ENCODE measurements around the gene AKNA. TPM values are rescaled to one million over a fixed set of nuclear protein-coding genes. Genes with fewer than 3 reads are reported as not detected.

Gene AKNA
- total RNA-seq, 4 donors from 2014 or later = 12.5 to 18.5 (median 17.3) TPM

DNA sequence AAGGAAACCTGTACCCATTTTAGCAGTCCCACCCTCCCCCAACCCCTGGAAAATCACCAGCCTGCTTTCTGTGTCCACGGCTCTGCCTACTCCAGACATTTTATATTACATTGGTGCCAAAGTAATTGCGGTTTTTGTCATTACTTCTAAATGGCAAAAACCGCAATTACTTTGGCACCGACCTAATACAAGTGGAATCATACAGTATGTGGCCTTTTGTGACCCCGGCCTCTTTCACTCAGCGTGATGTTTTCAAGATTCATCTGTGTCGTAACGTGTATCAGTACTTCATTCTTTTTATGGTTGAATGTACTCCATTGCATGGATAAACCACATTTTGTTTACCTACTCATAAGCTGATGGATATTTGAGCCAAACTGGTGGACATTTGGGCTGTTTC is 74.6 kb downstream of the AKNA start:
- Histone ChIP-seq H3K4me1 (no peaks in the 10 kb centered on the region), H3K4me3 (no peak overlapping the region), H3K27me3 (no peaks in the 10 kb centered on the region), H3K27ac (replicated peaks in 1 of 4) (no peak overlapping the region), H3K9me3 (no peaks in the 10 kb centered on the region), H3K36me3 (peaks cover 0 to 6% (median 2%) of the 10 kb centered on the region in 4 donors)
- intact Hi-C loops (cut with DNase I) = no loop called here
- WGBS = 90% methylated on average over 8 of the region's 8 CpGs
- DNase-seq (ENCODE audit: extremely low spot score) = no peak
- TF ChIP-seq POLR2A (IDR thresholded peaks at IDR 0.05; ENCODE audit: low read depth) (no peak), EP300 (IDR thresholded peaks at IDR 0.05) (no peak), POLR2AphosphoS5 (IDR thresholded peaks at IDR 0.05) (no peak)
- TF ChIP-seq, protein P1, sequence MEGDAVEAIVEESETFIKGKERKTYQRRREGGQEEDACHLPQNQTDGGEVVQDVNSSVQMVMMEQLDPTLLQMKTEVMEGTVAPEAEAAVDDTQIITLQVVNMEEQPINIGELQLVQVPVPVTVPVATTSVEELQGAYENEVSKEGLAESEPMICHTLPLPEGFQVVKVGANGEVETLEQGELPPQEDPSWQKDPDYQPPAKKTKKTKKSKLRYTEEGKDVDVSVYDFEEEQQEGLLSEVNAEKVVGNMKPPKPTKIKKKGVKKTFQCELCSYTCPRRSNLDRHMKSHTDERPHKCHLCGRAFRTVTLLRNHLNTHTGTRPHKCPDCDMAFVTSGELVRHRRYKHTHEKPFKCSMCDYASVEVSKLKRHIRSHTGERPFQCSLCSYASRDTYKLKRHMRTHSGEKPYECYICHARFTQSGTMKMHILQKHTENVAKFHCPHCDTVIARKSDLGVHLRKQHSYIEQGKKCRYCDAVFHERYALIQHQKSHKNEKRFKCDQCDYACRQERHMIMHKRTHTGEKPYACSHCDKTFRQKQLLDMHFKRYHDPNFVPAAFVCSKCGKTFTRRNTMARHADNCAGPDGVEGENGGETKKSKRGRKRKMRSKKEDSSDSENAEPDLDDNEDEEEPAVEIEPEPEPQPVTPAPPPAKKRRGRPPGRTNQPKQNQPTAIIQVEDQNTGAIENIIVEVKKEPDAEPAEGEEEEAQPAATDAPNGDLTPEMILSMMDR (IDR thresholded peaks at IDR 0.05) = no peak

DNA sequence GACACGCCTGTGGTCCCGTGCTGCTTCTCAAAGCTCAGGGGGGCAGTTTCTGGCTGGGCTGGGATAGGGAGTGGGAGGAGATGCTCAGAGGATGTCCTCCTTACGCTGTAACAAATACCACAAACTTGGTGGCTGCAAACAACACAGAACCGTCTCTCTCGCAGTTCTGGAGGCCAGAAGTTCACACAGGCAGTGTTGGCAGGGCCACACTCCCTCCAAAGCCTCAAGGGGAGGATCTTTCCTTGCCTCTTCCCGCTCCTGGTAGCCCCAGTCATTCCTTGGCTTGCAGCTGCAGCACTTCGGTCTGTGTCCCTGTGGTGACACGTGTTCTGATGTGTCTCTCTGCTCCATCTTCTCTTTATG is 75.3 kb downstream of the AKNA start:
- no peak for DNase-seq (ENCODE audit: extremely low spot score)
- intact Hi-C loops (cut with DNase I) = no loop called here
- H3K9me3 ChIP-seq = no peaks in the 10 kb centered on the region
- H3K27ac ChIP-seq (replicated peaks in 1 of 4) = no peak overlapping the region
- no peak overlapping the region for H3K4me3 ChIP-seq
- TF ChIP-seq POLR2A (IDR thresholded peaks at IDR 0.05; ENCODE audit: low read depth) (no peak), POLR2AphosphoS5 (IDR thresholded peaks at IDR 0.05) (no peak), EP300 (IDR thresholded peaks at IDR 0.05) (no peak)
- TF ChIP-seq, protein P1 (IDR thresholded peaks at IDR 0.05) = no peak
- 77% methylated on average over 8 of the region's 8 CpGs for WGBS
- no peaks in the 10 kb centered on the region for H3K4me1 ChIP-seq
- H3K36me3 ChIP-seq = peaks cover 0 to 11% (median 3%) of the 10 kb centered on the region in 4 donors
- no peaks in the 10 kb centered on the region for H3K27me3 ChIP-seq

DNA sequence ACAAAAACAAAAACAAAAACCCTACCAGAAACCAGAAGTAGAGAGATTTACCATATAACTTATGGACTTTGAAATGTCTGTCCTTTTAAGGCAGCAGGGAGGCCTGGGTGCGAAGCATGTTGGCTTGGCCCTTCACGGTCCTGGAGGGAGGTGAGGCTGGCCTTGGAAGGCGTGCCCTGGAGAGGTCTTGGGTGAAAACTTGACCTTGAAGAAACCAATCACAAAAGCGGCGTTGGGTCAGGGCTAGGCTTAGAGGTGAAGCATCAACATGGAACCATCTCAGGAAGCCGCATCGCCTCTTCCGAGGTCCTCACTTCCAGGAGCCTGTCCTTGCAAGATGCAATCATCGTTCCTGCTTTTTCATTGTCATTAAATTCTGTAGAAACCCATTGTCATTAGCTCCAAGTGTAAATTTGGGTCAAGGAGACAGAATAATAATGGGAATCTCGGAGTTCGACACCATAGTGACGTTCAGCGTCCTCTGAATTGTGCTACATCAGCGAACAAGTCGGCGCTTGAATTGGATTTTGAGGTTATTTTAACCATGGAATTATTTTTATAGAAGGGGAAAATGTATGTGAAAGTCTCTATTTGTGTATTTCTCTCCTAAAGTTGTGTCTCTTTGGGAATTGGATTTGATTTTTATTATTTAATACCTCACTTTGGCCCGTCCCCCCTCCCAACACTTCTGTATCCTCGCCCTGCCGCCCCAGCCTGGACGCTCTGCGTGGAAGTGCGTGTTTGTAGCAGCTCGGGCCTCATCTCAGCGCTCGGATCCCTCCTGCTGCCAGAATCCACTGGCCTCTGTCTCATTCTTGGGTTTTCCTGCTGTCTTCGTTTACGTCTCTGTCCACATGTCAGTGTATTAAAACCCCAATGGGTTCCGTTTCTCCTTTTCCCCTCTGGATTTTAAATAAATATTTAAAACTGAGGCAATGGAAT is 75.9 kb downstream of the AKNA start:
- Histone ChIP-seq H3K4me3 (no peak overlapping the region), H3K36me3 (peaks cover 0 to 17% (median 3%) of the 10 kb centered on the region in 4 donors), H3K27ac (replicated peaks in 1 of 4) (no peak overlapping the region), H3K27me3 (no peaks in the 10 kb centered on the region), H3K4me1 (no peaks in the 10 kb centered on the region), H3K9me3 (no peaks in the 10 kb centered on the region)
- peak; percentile 77 for DNase-seq (ENCODE audit: extremely low spot score)
- intact Hi-C loops (cut with DNase I) = no loop called here
- 88% methylated on average over 28 of the region's 28 CpGs for WGBS
- no peak for TF ChIP-seq EP300 (IDR thresholded peaks at IDR 0.05)
- TF ChIP-seq POLR2AphosphoS5 (IDR thresholded peaks at IDR 0.05) = no peak
- TF ChIP-seq POLR2A (IDR thresholded peaks at IDR 0.05; ENCODE audit: low read depth) = no peak
- TF ChIP-seq, protein P1 (IDR thresholded peaks at IDR 0.05) = no peak

DNA sequence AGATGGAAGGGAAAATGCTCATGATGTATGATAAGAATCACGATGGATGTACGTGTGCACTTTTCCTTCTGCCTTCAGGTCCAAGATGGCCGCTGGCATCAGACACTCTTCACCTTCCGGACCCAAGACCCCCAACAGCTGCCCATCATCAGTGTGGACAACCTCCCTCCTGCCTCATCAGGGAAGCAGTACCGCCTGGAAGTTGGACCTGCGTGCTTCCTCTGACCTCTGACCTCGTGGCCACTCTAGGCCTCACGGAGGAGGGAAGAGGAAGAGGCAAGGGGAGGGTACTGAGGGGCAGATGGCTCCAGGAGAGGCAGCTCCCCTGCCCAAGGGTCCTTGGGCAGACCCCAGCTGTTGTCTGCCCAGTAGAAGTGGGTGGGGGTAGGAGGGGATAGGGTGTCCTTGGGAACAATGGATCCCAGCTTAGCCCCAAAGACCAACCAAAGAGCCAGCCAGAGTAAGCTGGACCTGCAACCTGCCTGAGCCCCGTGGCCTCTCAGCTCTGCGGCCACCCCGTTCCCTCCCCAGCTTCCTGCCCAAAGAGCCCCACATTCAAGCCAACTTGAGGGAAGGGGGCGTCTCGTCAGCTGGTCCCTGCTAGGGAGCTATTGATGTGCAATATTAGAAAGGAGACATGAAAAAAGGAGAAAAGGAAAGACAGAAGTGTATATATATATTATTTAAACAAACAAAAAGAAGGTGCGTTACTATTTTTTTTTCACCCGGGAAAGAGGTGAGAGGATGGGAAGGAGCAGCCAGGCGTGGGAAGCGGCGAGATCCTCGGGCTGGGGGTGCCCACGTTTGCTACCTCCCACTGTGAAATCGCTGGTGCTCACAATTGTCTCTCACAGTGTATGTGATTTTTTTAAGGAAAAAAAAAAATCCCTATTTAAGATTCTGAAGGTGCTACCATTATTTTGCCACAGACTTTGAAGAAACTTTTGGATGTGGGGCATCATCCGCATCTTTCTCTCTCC is 77.0 kb downstream of the AKNA start:
- WGBS = 86% methylated on average over 22 of the region's 22 CpGs
- H3K4me3 ChIP-seq = no peak overlapping the region
- peaks cover 0 to 17% (median 3%) of the 10 kb centered on the region in 4 donors for H3K36me3 ChIP-seq
- H3K4me1 ChIP-seq = peaks cover 0 to 3% (median 2%) of the 10 kb centered on the region in 4 donors
- TF ChIP-seq EP300 (IDR thresholded peaks at IDR 0.05) = no peak
- TF ChIP-seq POLR2AphosphoS5 (IDR thresholded peaks at IDR 0.05) = no peak
- TF ChIP-seq, protein P1 (IDR thresholded peaks at IDR 0.05) = no peak
- TF ChIP-seq POLR2A (IDR thresholded peaks at IDR 0.05; ENCODE audit: low read depth) = no peak
- H3K27me3 ChIP-seq = no peaks in the 10 kb centered on the region
- intact Hi-C loops (cut with DNase I) = no loop called here
- no peaks in the 10 kb centered on the region for H3K9me3 ChIP-seq
- peak; percentile 78 for DNase-seq (ENCODE audit: extremely low spot score)
- no peak overlapping the region for H3K27ac ChIP-seq (replicated peaks in 1 of 4)
